HCT116 (cell line): ENCODE measurements around the gene SMARCAL1. TPM values are rescaled to one million over a fixed set of nuclear protein-coding genes. Genes with fewer than 3 reads are reported as not detected.

ENCODE experiments used
- ATAC-seq: fragments of 200-7000 bp; cut with Tn5 transposase; 2 replicates; pipeline ENCODE4 v1.9.1; 2020; ENCODE audit warnings: mild to moderate bottlenecking, moderate library complexity
- BruUV-seq: library from RNA; stranded (reverse); fragments of 400-500 nt; replicated peaks from 2 replicates; lab custom pipeline; 2021; lab: Mats Ljungman, UMichigan
- CTCF ChIA-PET: fragments of 300-600 bp; sonication (Branson Sonifier 250); formaldehyde crosslinking; loops from one replicate; lab custom pipeline; 2021; ENCODE audit warnings: antibody characterized with exemption; lab: Charles Lee
- POLR2A ChIA-PET: fragments of 300-600, 350-600 bp; sonication (Branson Sonifier 250); formaldehyde crosslinking; loops from one replicate; lab custom pipeline; 2021; ENCODE audit warnings: antibody characterized with exemption; lab: Charles Lee
- RAD21 ChIA-PET, 2 experiments: fragments of 300-600 bp; sonication (Branson Sonifier 250); formaldehyde crosslinking; loops; one replicate each; lab custom pipeline; 2023; ENCODE audit warnings: low total read pairs in 2 of 2; ENCODE audit not compliant: uncharacterized antibody in 2 of 2, unreplicated experiment in 2 of 2, low non-redundant PET in 1 of 2; lab: Charles Lee
- DNase-seq: peaks from one replicate; pipeline ENCODE4 v3.0.0-alpha.2; 2010; ENCODE audit warnings: low read depth, low spot score
- H2AFZ ChIP-seq: fragments of 200-600 bp; shearing (Covaris generic), sonication (generic); 2 replicates; pipeline ENCODE4 v1.6.1; 2017; ENCODE audit warnings: low read depth, mixed run types, mixed read lengths, antibody characterized with exemption, low read length; ENCODE audit not compliant: poor library complexity, severe bottlenecking
- H3K27ac ChIP-seq: 2 replicates; pipeline ENCODE4 v1.5.1; 2012; ENCODE audit warnings: low read depth, low read length
- H3K27me3 ChIP-seq: fragments of 200-600 bp; sonication (generic); 2 replicates; pipeline ENCODE4 v1.6.1; 2016; ENCODE audit warnings: mixed run types, low read length, mixed read lengths; ENCODE audit not compliant: insufficient read depth
- H3K36me3 ChIP-seq, 2 experiments: fragments of 200-500 bp in 1 of 2; fragments of 200-600 bp in 1 of 2; sonication (Bioruptor generic) in 1 of 2; sonication (generic) in 1 of 2; 2 replicates each; pipeline versions ENCODE4 v1.5.1 to v1.6.1; 2014 to 2016; ENCODE audit warnings: low read length in 2 of 2, inconsistent platforms in 1 of 2, mixed read lengths in 1 of 2, mixed run types in 1 of 2; ENCODE audit not compliant: insufficient read depth in 2 of 2, control insufficient read depth in 1 of 2
- H3K4me1 ChIP-seq, 2 experiments: fragments of 200-600 bp in 1 of 2; sonication (generic) in 1 of 2; 2 replicates each; pipeline versions ENCODE4 v1.5.1 to v1.6.1; 2012 to 2017; ENCODE audit warnings: low read length in 2 of 2, inconsistent platforms in 1 of 2, mild to moderate bottlenecking in 1 of 2, mixed read lengths in 1 of 2, mixed run types in 1 of 2, moderate library complexity in 1 of 2; ENCODE audit not compliant: insufficient read depth in 2 of 2, control insufficient read depth in 1 of 2
- H3K4me2 ChIP-seq: fragments of 200-600 bp; sonication (generic); 2 replicates; pipeline ENCODE4 v1.6.1; 2017; ENCODE audit warnings: mixed run types, low read length, mixed read lengths
- H3K4me3 ChIP-seq, 2 experiments: fragments of 200-600 bp in 1 of 2; sonication (generic) in 1 of 2; replicated peaks in 1 of 2; 2 replicates each; pipeline ENCODE4 v1.5.1; 2011 to 2016; ENCODE audit warnings: low read length in 2 of 2, control low read depth in 1 of 2, low read depth in 1 of 2, mild to moderate bottlenecking in 1 of 2, mixed read lengths in 1 of 2, mixed run types in 1 of 2
- H3K79me2 ChIP-seq: fragments of 200-600 bp; sonication (generic); 2 replicates; pipeline ENCODE4 v1.6.1; 2017; ENCODE audit warnings: mild to moderate bottlenecking, mixed run types, low read length, moderate library complexity, mixed read lengths; ENCODE audit not compliant: insufficient read depth
- H3K9ac ChIP-seq: fragments of 200-600 bp; sonication (generic); 2 replicates; pipeline ENCODE4 v1.6.1; 2016; ENCODE audit warnings: low read length, mixed read lengths
- H3K9me2 ChIP-seq: fragments of 200-600 bp; sonication (generic), shearing (Covaris generic); 2 replicates; pipeline ENCODE4 v1.6.1; 2017; ENCODE audit warnings: mixed run types, mild to moderate bottlenecking, moderate library complexity; ENCODE audit not compliant: insufficient read depth
- H3K9me3 ChIP-seq, 2 experiments: fragments of 200-500 bp in 1 of 2; fragments of 200-600 bp in 1 of 2; sonication (Bioruptor generic) in 1 of 2; sonication (generic) in 1 of 2; 2 replicates each; pipeline ENCODE4 v1.6.1; 2014 to 2017; ENCODE audit warnings: low read length in 2 of 2, mixed read lengths in 2 of 2, inconsistent platforms in 1 of 2, low read depth in 1 of 2, mild to moderate bottlenecking in 1 of 2, mixed run types in 1 of 2, moderate library complexity in 1 of 2; ENCODE audit not compliant: control insufficient read depth in 1 of 2, insufficient read depth in 1 of 2
- H4K20me1 ChIP-seq: fragments of 200-600 bp; sonication (generic), shearing (Covaris generic); 2 replicates; pipeline ENCODE4 v1.6.1; 2017; ENCODE audit warnings: mixed run types, mild to moderate bottlenecking, moderate library complexity; ENCODE audit not compliant: insufficient read depth
- ATF3 ChIP-seq: IDR thresholded peaks from 2 replicates; pipeline ENCODE4 v1.6.1; 2012
- CBX3 ChIP-seq: IDR thresholded peaks from 2 replicates; pipeline ENCODE4 v1.6.1; 2012; ENCODE audit warnings: low read depth
- CEBPB ChIP-seq: IDR thresholded peaks from 2 replicates; pipeline ENCODE4 v1.6.1; 2012; ENCODE audit warnings: low read depth
- CTCF ChIP-seq, 3 experiments: fragments of 200-600 bp in 1 of 3; sonication (generic) in 1 of 3; IDR thresholded peaks in 2 of 3; conservative IDR thresholded peaks in 1 of 3; 2 replicates each; pipeline ENCODE4 v1.5.1; 2012 to 2017; ENCODE audit warnings: low read depth in 2 of 3, low read length in 2 of 3, antibody characterized with exemption in 1 of 3, borderline replicate concordance in 1 of 3, control low read depth in 1 of 3, mild to moderate bottlenecking in 1 of 3, mixed read lengths in 1 of 3, mixed run types in 1 of 3, moderate library complexity in 1 of 3; ENCODE audit not compliant: insufficient read depth in 1 of 3
- EGR1 ChIP-seq: IDR thresholded peaks from 2 replicates; pipeline ENCODE4 v1.6.1; 2012; ENCODE audit warnings: low read depth
- ELF1 ChIP-seq: IDR thresholded peaks from 2 replicates; pipeline ENCODE4 v1.6.1; 2012; ENCODE audit warnings: low read depth, borderline replicate concordance
- EZH2 ChIP-seq: fragments of 200-600 bp; sonication (generic); IDR thresholded peaks from 2 replicates; pipeline ENCODE4 v1.6.1; 2017; ENCODE audit warnings: antibody characterized with exemption, mixed run types
- EZH2phosphoT487 ChIP-seq: fragments of 200-600 bp; IDR thresholded peaks from 2 replicates; pipeline ENCODE4 v1.6.1; 2018; ENCODE audit warnings: antibody characterized with exemption, borderline replicate concordance
- FOSL1 ChIP-seq: IDR thresholded peaks from 2 replicates; pipeline ENCODE4 v1.6.1; 2012; ENCODE audit warnings: low read depth
- MAX ChIP-seq: IDR thresholded peaks from 2 replicates; pipeline ENCODE4 v1.6.1; 2012
- POLR2A ChIP-seq: IDR thresholded peaks from 2 replicates; pipeline ENCODE4 v1.7.0; 2011; ENCODE audit warnings: borderline replicate concordance; ENCODE audit not compliant: insufficient read depth, insufficient read length; ENCODE audit errors: extremely low read depth
- POLR2AphosphoS5 ChIP-seq: IDR thresholded peaks from 2 replicates; pipeline ENCODE4 v1.6.1; 2011; ENCODE audit warnings: mild to moderate bottlenecking, low read depth, low read length, moderate library complexity
- REST ChIP-seq: IDR thresholded peaks from 2 replicates; pipeline ENCODE4 v1.6.1; 2012; ENCODE audit warnings: low read depth
- TCF7L2 ChIP-seq: IDR thresholded peaks from 2 replicates; pipeline ENCODE4 v1.7.0; 2011; ENCODE audit warnings: borderline replicate concordance, inconsistent platforms; ENCODE audit not compliant: insufficient read depth, insufficient read length; ENCODE audit errors: extremely low read depth
- YY1 ChIP-seq: IDR thresholded peaks from 2 replicates; pipeline ENCODE4 v1.6.1; 2011; ENCODE audit warnings: low read length, low read depth, moderate library complexity, mild to moderate bottlenecking; ENCODE audit not compliant: insufficient replicate concordance; ENCODE audit errors: extremely low read depth
- ZBTB33 ChIP-seq: IDR thresholded peaks from 2 replicates; pipeline ENCODE4 v1.6.1; 2011; ENCODE audit warnings: mild to moderate bottlenecking, low read length, moderate library complexity; ENCODE audit not compliant: insufficient replicate concordance; ENCODE audit errors: extremely low read depth
- ZFX ChIP-seq: fragments of 450-650 bp; IDR thresholded peaks from 2 replicates; pipeline ENCODE4 v1.6.1; 2017
- ZNF274 ChIP-seq: fragments of 200-500 bp; sonication (Bioruptor generic); IDR thresholded peaks from 2 replicates; pipeline ENCODE4 v1.6.1; 2014; ENCODE audit warnings: mild to moderate bottlenecking, low read depth, low read length, inconsistent platforms
- intact Hi-C: fragments of 100-400 bp; cut with micrococcal nuclease; formaldehyde crosslinking; loops from 2 replicates; pipeline ENCODE4 v1.10.0; 2022
- total RNA-seq: library from RNA; stranded (reverse); gene quantifications from one replicate; pipeline ENCODE4 v1.2.1, GENCODE V29; 2021; ENCODE audit not compliant: unreplicated experiment

SMARCAL1 gene
- total RNA-seq, 1 experiment from 2014 or later, result 18.0 TPM

- TF ChIP-seq CEBPB (no peak), ELF1 (no peak), CTCF (IDR thresholded peaks at IDR 0.05 in 2 of 3, conservative IDR thresholded peaks at IDR 0.05 in 1 of 3; ENCODE audit: borderline replicate concordance in 1 of 3, insufficient read depth in 1 of 3, low read depth in 2 of 3, low read length in 2 of 3) (no peak), POLR2A (no peak), CBX3 (no peak), POLR2AphosphoS5 (no peak), EZH2phosphoT487 (no peak), YY1 (no peak), ZBTB33 (no peak), TCF7L2 (no peak), EZH2 (no peak), ATF3 (no peak), FOSL1 (no peak), MAX (no peak), ZNF274 (no peak), ZFX (no peak), EGR1 (no peak), REST (no peak)
- Histone ChIP-seq H3K9me3 (no peaks in the 10 kb centered on the region), H3K9ac (no peak overlapping the region), H3K27me3 (peaks cover 20% of the 10 kb centered on the region), H3K79me2 (no peaks in the 10 kb centered on the region), H3K27ac (no peak overlapping the region), H3K4me1 (peaks cover 0 to 5% of the 10 kb centered on the region in 2 experiments; a peak in 2 of 4 replicates), H3K9me2 (no peaks in the 10 kb centered on the region), H3K4me3 (no peak overlapping the region), H3K36me3 (no peaks in the 10 kb centered on the region), H2AFZ (no peak overlapping the region), H4K20me1 (no peaks in the 10 kb centered on the region), H3K4me2 (no peak overlapping the region)
- no peak for DNase-seq
- ChIA-PET POLR2A (no interaction called here), RAD21 (no interaction called here), CTCF (no interaction called here)
- no TSS peak for BruUV-seq
- ATAC-seq, result no peak
- intact Hi-C loops, result no loop called here
Measured at GRCh38 chr2:216406826-216407225, 5.5 kb upstream of the SMARCAL1 start.
